Prostate gland (tissue), 2 donors: ENCODE data around the gene TMED9.

Experiments used
- POLR2A ChIP-seq: fragments of 450-650 bp; IDR thresholded peaks from one replicate; pipeline ENCODE4 v1.6.1; 2016; ENCODE audit warnings: antibody characterized with exemption, mild to moderate bottlenecking
- TF ChIP-seq, protein P1 (sequence below), 4 experiments: fragments of 200-600 bp in 2 of 4; fragments of 450-650 bp in 2 of 4; sonication (generic) in 2 of 4; IDR thresholded peaks; 1 replicate in 3 of 4; 2 replicates in 1 of 4; pipeline ENCODE4 v1.5.1; 2016 to 2019; ENCODE audit warnings: antibody characterized with exemption in 4 of 4, mild to moderate bottlenecking in 2 of 4, moderate library complexity in 2 of 4

DNA sequence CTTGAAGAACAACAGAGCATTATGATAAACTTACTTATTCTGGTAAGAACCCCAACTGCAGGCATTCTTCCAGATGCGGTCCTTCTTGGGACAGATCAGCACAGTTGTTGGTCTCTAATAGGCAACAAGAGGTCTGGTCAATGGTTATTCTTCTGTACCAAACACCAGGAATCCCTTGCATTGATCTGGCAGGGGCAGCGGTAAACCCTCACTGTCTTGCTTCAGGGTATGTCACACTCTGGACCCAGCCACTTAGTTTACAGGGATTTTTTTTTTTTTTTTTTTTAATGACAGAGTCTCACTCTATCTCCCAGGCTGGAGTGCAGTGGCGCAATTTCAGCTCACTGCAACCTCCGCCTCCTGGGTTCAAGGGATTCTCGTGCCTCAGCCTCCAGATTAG, 36.3 kb upstream of the TMED9 start:
- TF ChIP-seq, protein P1, sequence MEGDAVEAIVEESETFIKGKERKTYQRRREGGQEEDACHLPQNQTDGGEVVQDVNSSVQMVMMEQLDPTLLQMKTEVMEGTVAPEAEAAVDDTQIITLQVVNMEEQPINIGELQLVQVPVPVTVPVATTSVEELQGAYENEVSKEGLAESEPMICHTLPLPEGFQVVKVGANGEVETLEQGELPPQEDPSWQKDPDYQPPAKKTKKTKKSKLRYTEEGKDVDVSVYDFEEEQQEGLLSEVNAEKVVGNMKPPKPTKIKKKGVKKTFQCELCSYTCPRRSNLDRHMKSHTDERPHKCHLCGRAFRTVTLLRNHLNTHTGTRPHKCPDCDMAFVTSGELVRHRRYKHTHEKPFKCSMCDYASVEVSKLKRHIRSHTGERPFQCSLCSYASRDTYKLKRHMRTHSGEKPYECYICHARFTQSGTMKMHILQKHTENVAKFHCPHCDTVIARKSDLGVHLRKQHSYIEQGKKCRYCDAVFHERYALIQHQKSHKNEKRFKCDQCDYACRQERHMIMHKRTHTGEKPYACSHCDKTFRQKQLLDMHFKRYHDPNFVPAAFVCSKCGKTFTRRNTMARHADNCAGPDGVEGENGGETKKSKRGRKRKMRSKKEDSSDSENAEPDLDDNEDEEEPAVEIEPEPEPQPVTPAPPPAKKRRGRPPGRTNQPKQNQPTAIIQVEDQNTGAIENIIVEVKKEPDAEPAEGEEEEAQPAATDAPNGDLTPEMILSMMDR (IDR thresholded peaks at IDR 0.05), result no peak
- no peak for TF ChIP-seq POLR2A
